GM18505 (cell line): Measurements from ENCODE around the gene MAP7.
"Not testable (repeated sequence)": the region's sequence is repeated elsewhere in the genome, so short reads cannot be mapped to it uniquely, and the experiment has no call there.

Experiments used
- ATAC-seq: cut with Tn5 transposase; IDR thresholded peaks from one replicate; pipeline ENCODE4 v1.9.1; 2021; ENCODE audit not compliant: unreplicated experiment
- POLR2A ChIP-seq: IDR thresholded peaks from 4 replicates; pipeline ENCODE4 v1.6.1; 2011; ENCODE audit warnings: borderline replicate concordance; ENCODE audit not compliant: insufficient read depth, insufficient read length; ENCODE audit errors: extremely low read depth

The MAP7 gene

GRCh38 chr6:136514591-136514990 is 35.6 kb downstream of the MAP7 start:
- ATAC-seq, result no peak
- no peak for TF ChIP-seq POLR2A

GRCh38 chr6:136511926-136512325 is 38.3 kb downstream of the MAP7 start:
- no peak for ATAC-seq
- TF ChIP-seq POLR2A, result no peak

GRCh38 chr6:136511397-136511796 is 38.8 kb downstream of the MAP7 start:
- TF ChIP-seq POLR2A, result no peak
- ATAC-seq, result no peak

GRCh38 chr6:136510782-136511181 is 39.4 kb downstream of the MAP7 start:
- no peak for TF ChIP-seq POLR2A
- no peak for ATAC-seq

GRCh38 chr6:136510299-136510698 is 39.9 kb downstream of the MAP7 start:
- ATAC-seq, result no peak
- TF ChIP-seq POLR2A, result no peak

- ATAC-seq, result no peak
- no peak for TF ChIP-seq POLR2A
These were observed 41.4 kb downstream of the MAP7 start for GRCh38 chr6:136508725-136509392.

- ATAC-seq, result no peak
- TF ChIP-seq POLR2A, result no peak
These were observed 44.0 kb downstream of the MAP7 start for GRCh38 chr6:136506124-136506799.

GRCh38 chr6:136503303-136504029 is 46.8 kb downstream of the MAP7 start:
- ATAC-seq, result no peak
- no peak for TF ChIP-seq POLR2A

- ATAC-seq, result no peak
- TF ChIP-seq POLR2A, result no peak
These were observed 47.4 kb downstream of the MAP7 start for GRCh38 chr6:136502786-136503185.

- TF ChIP-seq POLR2A, result no peak
- ATAC-seq, result no peak
These were observed 48.7 kb downstream of the MAP7 start for GRCh38 chr6:136501514-136501913.

GRCh38 chr6:136501096-136501495 is 49.1 kb downstream of the MAP7 start:
- ATAC-seq, result no peak
- no peak for TF ChIP-seq POLR2A

GRCh38 chr6:136500414-136500813 is 49.8 kb downstream of the MAP7 start:
- no peak for ATAC-seq
- TF ChIP-seq POLR2A, result no peak

GRCh38 chr6:136499370-136499769 is 50.9 kb downstream of the MAP7 start:
- no peak for ATAC-seq
- TF ChIP-seq POLR2A, result no peak

- not testable (repeated sequence) for ATAC-seq
These were observed 53.8 kb downstream of the MAP7 start for GRCh38 chr6:136496449-136496848.

GRCh38 chr6:136494710-136495109 is 55.5 kb downstream of the MAP7 start:
- no peak for TF ChIP-seq POLR2A
- no peak for ATAC-seq

GRCh38 chr6:136494059-136494458 is 56.2 kb downstream of the MAP7 start:
- ATAC-seq, result no peak
- no peak for TF ChIP-seq POLR2A
